Erythroblast (primary cell): ENCODE data around the gene TMPRSS11F.

ENCODE experiments used
- GATA1 ChIP-seq: IDR thresholded peaks from 2 replicates; pipeline ENCODE4 v1.6.1; 2011; ENCODE audit warnings: low read depth, mild to moderate bottlenecking, control low read depth, low read length, moderate library complexity
- POLR2A ChIP-seq: IDR thresholded peaks from 2 replicates; pipeline ENCODE4 v1.6.1; 2011; ENCODE audit warnings: mild to moderate bottlenecking, low read length

DNA sequence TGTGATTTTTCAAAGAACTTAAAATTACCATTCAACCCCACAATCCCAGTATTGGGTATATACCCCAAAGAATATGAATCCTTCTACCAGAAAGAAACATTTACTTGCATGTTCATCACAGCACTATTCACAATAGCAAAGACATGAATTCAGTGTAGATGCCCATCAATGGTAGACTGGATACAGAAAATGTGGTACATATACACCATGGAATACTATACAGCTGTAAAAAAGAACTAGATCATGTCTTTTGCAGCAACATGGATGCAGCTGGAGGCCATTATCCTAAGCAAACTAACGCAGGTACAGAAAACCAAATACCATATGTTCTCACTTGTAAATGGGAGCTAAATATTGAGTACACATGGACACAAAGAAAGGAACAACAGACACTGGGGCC lies 34.1 kb upstream of the TMPRSS11F start:
- TF ChIP-seq POLR2A = no peak
- TF ChIP-seq GATA1 = no peak
